D721Med (cell line): ENCODE data around the gene CADPS2.

Source experiments
- DNase-seq: peaks from one replicate; pipeline ENCODE4 v3.0.0; 2011; ENCODE audit warnings: low spot score; ENCODE audit not compliant: insufficient read length
- FAIRE-seq: peaks from 2 replicates; lab custom pipeline; 2011; peaks lifted over from hg19 to GRCh38; lab: Jason Lieb, UNC
- TF ChIP-seq, protein P1 (sequence below): IDR thresholded peaks from 2 replicates; pipeline ENCODE4 v1.5.1; 2012; ENCODE audit warnings: mild to moderate bottlenecking, control low read depth; ENCODE audit not compliant: insufficient read depth; ENCODE audit errors: missing control alignments

Gene CADPS2

DNA sequence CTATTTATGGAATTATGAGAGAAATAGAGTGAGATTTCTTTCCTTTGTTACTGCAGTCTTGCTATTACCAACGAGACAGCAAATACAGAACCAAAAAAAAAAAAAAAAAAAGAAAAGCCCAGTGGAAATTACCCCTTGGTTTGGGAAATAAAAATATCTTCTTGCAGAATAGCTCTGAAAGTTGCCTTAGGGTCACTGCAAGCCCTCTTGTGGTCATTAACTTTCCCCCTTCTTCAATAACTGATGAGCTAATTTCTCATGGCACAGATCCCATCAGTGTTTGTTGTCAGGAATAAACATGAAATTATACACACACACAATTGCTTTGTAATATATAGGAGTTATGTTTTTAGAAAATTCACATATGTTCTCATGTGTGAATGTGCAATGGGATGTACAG is 470.8 kb downstream of the CADPS2 start:
- DNase-seq (no peak), FAIRE-seq (no peak)
- TF ChIP-seq, protein P1, sequence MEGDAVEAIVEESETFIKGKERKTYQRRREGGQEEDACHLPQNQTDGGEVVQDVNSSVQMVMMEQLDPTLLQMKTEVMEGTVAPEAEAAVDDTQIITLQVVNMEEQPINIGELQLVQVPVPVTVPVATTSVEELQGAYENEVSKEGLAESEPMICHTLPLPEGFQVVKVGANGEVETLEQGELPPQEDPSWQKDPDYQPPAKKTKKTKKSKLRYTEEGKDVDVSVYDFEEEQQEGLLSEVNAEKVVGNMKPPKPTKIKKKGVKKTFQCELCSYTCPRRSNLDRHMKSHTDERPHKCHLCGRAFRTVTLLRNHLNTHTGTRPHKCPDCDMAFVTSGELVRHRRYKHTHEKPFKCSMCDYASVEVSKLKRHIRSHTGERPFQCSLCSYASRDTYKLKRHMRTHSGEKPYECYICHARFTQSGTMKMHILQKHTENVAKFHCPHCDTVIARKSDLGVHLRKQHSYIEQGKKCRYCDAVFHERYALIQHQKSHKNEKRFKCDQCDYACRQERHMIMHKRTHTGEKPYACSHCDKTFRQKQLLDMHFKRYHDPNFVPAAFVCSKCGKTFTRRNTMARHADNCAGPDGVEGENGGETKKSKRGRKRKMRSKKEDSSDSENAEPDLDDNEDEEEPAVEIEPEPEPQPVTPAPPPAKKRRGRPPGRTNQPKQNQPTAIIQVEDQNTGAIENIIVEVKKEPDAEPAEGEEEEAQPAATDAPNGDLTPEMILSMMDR = no peak

DNA sequence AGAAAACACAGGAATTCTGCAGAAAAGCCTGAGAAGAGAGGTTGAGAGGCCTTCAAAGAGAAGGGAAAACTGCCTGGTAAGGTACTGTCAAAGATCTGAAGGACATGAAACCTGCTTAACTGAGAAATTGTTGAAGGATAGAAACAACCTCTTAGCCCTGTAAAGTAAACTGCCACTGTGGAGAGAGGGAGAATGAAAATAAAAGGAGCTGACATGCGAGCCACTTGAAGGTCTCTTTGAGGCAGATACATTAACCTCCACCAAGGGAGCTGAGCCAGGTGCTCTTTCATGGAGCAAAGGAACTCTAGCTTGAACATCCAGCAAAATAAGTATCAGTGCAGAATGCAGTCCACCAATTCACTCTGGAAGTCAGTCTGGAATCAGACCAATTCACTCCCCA is 472.9 kb downstream of the CADPS2 start:
- FAIRE-seq (no peak), DNase-seq (no peak)
- TF ChIP-seq, protein P1 = no peak

DNA sequence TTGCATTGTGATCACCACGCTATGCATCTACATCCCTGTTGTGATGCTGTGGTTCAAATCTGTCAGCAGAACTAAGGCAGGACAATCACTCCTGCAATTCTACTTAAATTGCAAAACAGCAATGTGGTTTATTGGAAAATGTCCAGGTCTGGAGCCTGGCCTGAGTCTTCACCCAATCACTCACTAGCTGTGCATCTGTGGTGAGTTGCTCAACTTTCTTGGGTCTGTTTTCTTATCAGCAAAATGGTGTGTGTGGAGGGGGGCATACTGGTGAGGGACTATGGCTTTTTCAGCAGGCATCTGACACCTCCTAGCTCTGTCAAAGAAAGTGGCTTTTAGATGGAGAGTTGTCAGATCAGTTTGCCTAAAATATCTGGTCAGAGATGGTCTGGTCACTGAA is 473.4 kb downstream of the CADPS2 start:
- TF ChIP-seq, protein P1 = no peak
- DNase-seq (no peak), FAIRE-seq (no peak)

DNA sequence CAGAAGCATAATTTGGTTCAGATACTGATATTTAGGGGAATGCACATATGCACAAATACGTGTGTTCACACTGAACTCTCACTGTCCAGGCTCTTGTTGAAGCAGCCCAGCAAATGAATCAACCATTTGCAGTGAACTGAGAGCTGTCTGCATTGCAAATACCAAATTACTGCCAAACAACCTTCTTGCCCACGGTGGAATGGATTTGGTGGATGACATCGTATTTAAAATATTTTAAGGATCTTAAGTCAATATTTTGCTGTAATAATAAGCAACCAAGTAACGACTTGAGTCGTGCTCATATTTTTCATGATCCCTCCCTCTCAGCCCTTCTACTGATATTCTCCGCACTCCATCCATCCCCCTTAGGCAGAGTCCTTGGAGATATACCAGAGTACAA is 473.8 kb downstream of the CADPS2 start:
- TF ChIP-seq, protein P1 = no peak
- FAIRE-seq (no peak), DNase-seq (no peak)

DNA sequence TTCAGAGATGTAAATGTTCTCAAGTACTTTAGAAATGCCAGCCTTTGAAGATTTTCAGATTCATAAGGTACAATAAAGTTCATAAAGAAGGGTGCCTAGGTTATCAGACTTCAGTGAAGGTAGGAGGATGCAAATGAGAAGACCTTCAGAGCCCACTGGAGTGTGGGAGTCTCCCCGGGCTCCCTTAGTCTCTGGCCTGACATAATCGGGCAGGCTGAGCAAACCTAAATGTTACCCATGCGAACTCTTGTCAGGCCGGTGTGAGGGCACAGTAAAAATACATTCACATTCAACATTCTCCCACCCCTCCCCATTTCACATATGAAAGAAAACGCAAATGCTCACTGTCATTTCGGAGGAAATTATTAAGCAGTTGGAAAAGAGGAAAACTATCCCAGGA is 479.1 kb downstream of the CADPS2 start:
- TF ChIP-seq, protein P1 = no peak
- DNase-seq = no peak
- FAIRE-seq = no peak

DNA sequence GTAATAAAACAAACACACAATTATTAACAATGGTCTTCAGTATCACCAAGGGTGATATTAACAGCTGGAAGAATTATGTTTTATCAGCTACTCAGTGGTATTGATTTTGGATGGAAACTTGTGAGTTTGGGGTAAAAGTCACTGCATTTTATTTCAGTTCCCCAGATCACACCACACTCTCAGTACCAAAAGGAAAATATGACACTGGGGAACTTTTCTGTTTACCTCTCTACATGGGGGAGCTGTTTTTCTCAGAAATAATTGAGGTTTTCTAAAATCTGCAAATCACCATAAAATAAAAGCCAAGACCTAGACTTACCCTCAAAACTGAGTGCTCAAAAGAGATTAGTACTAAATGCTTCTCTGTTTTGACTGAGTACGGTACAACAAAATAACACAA is 483.1 kb downstream of the CADPS2 start:
- TF ChIP-seq, protein P1 = no peak
- DNase-seq (no peak), FAIRE-seq (no peak)

DNA sequence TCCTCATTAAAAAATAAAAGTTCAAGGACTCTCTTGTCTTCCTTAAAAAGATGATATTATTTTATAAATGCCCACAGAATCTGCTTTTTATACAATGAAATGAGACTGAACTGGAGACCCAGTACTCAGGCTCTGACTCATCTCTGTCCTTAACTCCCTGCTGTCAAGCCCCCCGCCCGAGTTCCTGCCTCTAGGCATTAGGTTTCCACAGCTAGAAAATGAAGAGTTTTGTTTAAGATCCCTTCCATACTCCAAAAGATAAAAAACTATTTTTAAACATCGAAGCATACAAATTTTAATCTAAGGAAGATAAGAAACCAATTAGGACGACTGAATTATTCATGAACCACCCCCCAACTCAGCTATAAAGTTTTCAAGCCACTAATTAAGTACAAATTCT is 484.0 kb downstream of the CADPS2 start:
- FAIRE-seq (no peak), DNase-seq (no peak)
- TF ChIP-seq, protein P1 = no peak
